ENCODE data around the gene LONP2. TPM values are rescaled to one million over a fixed set of nuclear protein-coding genes. Genes with fewer than 3 reads are reported as not detected.
A peak's percentile ranks its signal among the peaks of the same experiment; 100 is the strongest.

The LONP2 gene
- total and polyA plus RNA-seq, 9 of the 15 experiments (the other 6 are each of a cell fraction or from before 2014, with no cell fraction given) = 8.1 to 41.2 (median 25.6) TPM

DNA sequence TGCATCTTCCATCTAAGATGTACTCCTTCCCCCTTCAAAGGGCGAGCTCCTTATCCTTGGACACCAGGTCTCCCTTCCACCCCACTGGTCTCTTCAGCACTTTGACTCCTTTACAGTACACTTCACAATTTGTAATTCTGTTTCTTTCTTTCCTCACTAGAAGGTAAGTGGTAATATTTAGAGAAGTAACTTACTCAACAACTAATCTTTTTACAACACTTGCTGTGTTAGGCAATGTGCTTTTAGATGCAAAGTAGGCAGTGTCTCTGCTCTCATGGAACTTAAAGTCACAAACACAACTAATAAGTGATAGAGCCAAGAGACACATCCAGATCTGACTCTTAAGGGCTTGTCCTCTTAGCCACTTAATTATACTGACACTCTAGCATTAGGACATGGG is 134.7 kb downstream of the LONP2 start (continued):
- no peak for TF ChIP-seq ZFP30 (CRISPR knock-in tag; IDR thresholded peaks at IDR 0.05; ENCODE audit: borderline replicate concordance)
- no peak for TF ChIP-seq USF2 (CRISPR knock-in tag; IDR thresholded peaks at IDR 0.05)
- TF ChIP-seq YY1 (IDR thresholded peaks at IDR 0.05; ENCODE audit: borderline replicate concordance in 1 of 3, control insufficient read depth in 1 of 3, extremely low read depth in 1 of 3, insufficient read depth in 3 of 3, insufficient read length in 1 of 3, insufficient replicate concordance in 2 of 3, low read depth in 1 of 3, low read length in 2 of 3) = no peak

DNA sequence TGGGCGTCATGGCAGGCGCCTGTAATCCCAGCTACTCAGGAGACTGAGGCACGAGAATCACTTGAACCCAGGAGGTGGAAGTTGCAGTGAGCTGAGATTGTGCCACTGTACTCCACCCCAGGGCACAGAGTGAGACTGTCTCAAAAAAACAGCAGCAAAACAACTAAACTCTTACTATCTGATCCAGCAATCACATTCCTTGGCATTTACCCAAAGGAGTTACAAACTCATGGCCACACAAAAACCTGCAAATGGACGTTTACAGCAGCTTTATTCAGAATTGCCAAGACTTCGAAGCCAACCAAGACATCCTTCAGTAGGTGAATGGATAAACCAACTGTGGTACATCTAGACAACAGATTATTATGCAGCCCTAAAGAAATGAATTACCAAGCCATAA is 137.1 kb downstream of the LONP2 start:
- no TSS peak for BruUV-seq (replicated peaks)
- no peaks in the 10 kb centered on the region for H3K9me3 ChIP-seq (replicated peaks; ENCODE audit: control insufficient read depth, insufficient read depth, low read depth, low read length)
- H3K4me2 ChIP-seq (ENCODE audit: insufficient read depth, low read length) = 0 out of 2 replicates have a peak overlapping the region, but pooled peaks have one; percentile 10
- H3K4me3 ChIP-seq = no peak overlapping the region
- peak; percentile 17; the same call in 1 of the 2 replicates for TF ChIP-seq TEAD4 (IDR thresholded peaks at IDR 0.05; ENCODE audit: low read length)
- no peak for TF ChIP-seq TEAD4 (CRISPR knock-in tag; IDR thresholded peaks at IDR 0.05; ENCODE audit: borderline replicate concordance)
- TF ChIP-seq ARID1B (IDR thresholded peaks at IDR 0.05) = 0 out of 2 replicates have a peak, but pooled peaks have one; percentile 11
- TF ChIP-seq SLC30A9 (CRISPR knock-in tag; IDR thresholded peaks at IDR 0.05) = no peak
- TF ChIP-seq NFIC (IDR thresholded peaks at IDR 0.05) = peak; percentile 83
- ATAC-seq (no peak), FAIRE-seq (no peak), DNase-seq (ENCODE audit: extremely low read depth in 1 of 4, low spot score in 3 of 4) (peak in 1 of 4 experiments; percentile 23)
- H3K79me2 ChIP-seq (ENCODE audit: control insufficient read depth, insufficient read depth, low read length) = peaks cover 80% of the 10 kb centered on the region
- no peaks in the 10 kb centered on the region for H3K27me3 ChIP-seq (ENCODE audit: control insufficient read depth in 2 of 2, insufficient read depth in 2 of 2, low read length in 2 of 2)
- no peak overlapping the region for H2AFZ ChIP-seq (ENCODE audit: low read depth, low read length)
- peaks cover 29 to 30% of the 10 kb centered on the region in 2 experiments; a peak in 4 of 5 replicates for H3K4me1 ChIP-seq (replicated peaks in 1 of 2; ENCODE audit: control insufficient read depth in 2 of 2, insufficient read depth in 2 of 2, low read length in 2 of 2)
- CTCF ChIA-PET (ENCODE audit: low intra/inter-chr PET ratio) = no interaction called here
- POLR2A ChIA-PET = interaction anchor here (2.0 to 2.9 kb wide), 2 partner anchors 12 to 15 kb away, joined by 16 to 35 read pairs; no protein-coding TSS in a partner anchor
- no peak overlapping the region for H3K9ac ChIP-seq (ENCODE audit: insufficient read depth in 1 of 2, low read depth in 2 of 2, low read length in 2 of 2)
- no peaks in the 10 kb centered on the region for H3K9me1 ChIP-seq (ENCODE audit: control insufficient read depth, insufficient read depth, low read length)
- in situ Hi-C loops (cut with MboI) (no loop called here), intact Hi-C loops (cut with micrococcal nuclease) (no loop called here)
- H3K27ac ChIP-seq (ENCODE audit: extremely low read depth, low read depth, low read length) = no peak overlapping the region
- no peaks in the 10 kb centered on the region for H3K36me3 ChIP-seq (ENCODE audit: control insufficient read depth, insufficient read depth, low read length)
- WGBS (ENCODE audit: insufficient coverage, low coverage, missing lambda C conversion rate) = 48% methylated on average over 5 of the region's 5 CpGs
- peaks cover 50% of the 10 kb centered on the region for H4K20me1 ChIP-seq (replicated peaks; ENCODE audit: control insufficient read depth, insufficient read depth, low read length)
